Ovary (tissue), 9 donors: ENCODE measurements around the gene UBE2G1. TPM values are rescaled to one million over a fixed set of nuclear protein-coding genes. Genes with fewer than 3 reads are reported as not detected.

Source experiments
- DNase-seq, 5 donors: peaks; one replicate each; pipeline ENCODE4 v3.0.0-alpha.2; 2019 to 2020
- H3K27ac ChIP-seq, 2 donors: fragments of 200-600 bp; one replicate each; pipeline versions ENCODE4 v1.5.1 to v1.8.0; 2019 to 2022
- H3K27me3 ChIP-seq: fragments of 200-600 bp; one replicate; pipeline ENCODE4 v1.8.0; 2022
- H3K36me3 ChIP-seq: fragments of 200-600 bp; sonication (generic); one replicate; pipeline ENCODE4 v1.5.1; 2019
- H3K4me1 ChIP-seq: one replicate; pipeline ENCODE4 v1.8.1; 2013; ENCODE audit warnings: mild to moderate bottlenecking, moderate library complexity; ENCODE audit not compliant: insufficient read depth
- H3K4me3 ChIP-seq: fragments of 200-600 bp; sonication (generic); one replicate; pipeline ENCODE4 v1.5.1; 2017
- H3K9me3 ChIP-seq, 2 donors: fragments of 200-600 bp in 1 of 2; sonication (generic) in 1 of 2; one replicate each; pipeline versions ENCODE4 v1.5.1 to v1.8.1; 2013 to 2019; ENCODE audit warnings: mild to moderate bottlenecking in 1 of 2, moderate library complexity in 1 of 2
- EP300 ChIP-seq: sonication (generic); formaldehyde crosslinking; IDR thresholded peaks from one replicate; pipeline ENCODE4 v1.6.1; 2017; ENCODE audit warnings: antibody characterized with exemption
- POLR2A ChIP-seq: fragments of 450-650 bp; IDR thresholded peaks from one replicate; pipeline ENCODE4 v1.6.1; 2017; ENCODE audit warnings: antibody characterized with exemption, mild to moderate bottlenecking, moderate library complexity
- WGBS, 3 donors: extraction: QIAGEN DNeasy Blood & Tissue Kit in 1 of 3; methylation state at CpG; one replicate each; pipeline versions ENCODE4 v1.1.5 to v1.1.7; 2013 to 2017; 5-methylcytosine and 5-hydroxymethylcytosine counted together
- intact Hi-C, 4 donors: fragments of 100-400 bp; cut with DNase I; formaldehyde crosslinking; loops; one replicate each; pipeline versions ENCODE4 v1.11.0 to v1.15.1; 2022 to 2023
- polyA plus RNA-seq, 2 donors: library from polyadenylated mRNA; stranded (reverse); fragments of 200-250 nt in 1 of 2; fragments of 350-450 nt in 1 of 2; fragmentation: Illumina TruSeq in 1 of 2; extraction: RNeasy Lipid Tissue Mini Kit (QIAGEN cat#74804) in 1 of 2; gene quantifications; one replicate each; pipeline ENCODE4 v1.2.3, GENCODE V29; 2013 to 2014
- total RNA-seq, 7 donors: library from RNA; depleted of rRNA in 2 of 7; stranded (reverse); fragments of >200 nt in 2 of 7; fragmentation: NEBNext Ultra II Directional in 3 of 7; extraction: Animal tissue kit (Norgen Biotek cat#: 25700) in 3 of 7; gene quantifications; one replicate each; pipeline versions ENCODE4 v1.1.0 to v1.2.4, GENCODE V29; 2016 to 2023
- TF ChIP-seq, protein P1 (sequence below), 3 donors: fragments of 450-650 bp in 2 of 3; fragments of 200-600 bp in 1 of 3; IDR thresholded peaks; one replicate each; pipeline versions ENCODE4 v1.5.1 to v1.8.0; 2016 to 2022; ENCODE audit warnings: antibody characterized with exemption in 3 of 3, mild to moderate bottlenecking in 1 of 3
- donor health status: DM: no; HTN: no; CAD: no; lungs with moderate emphysema.
- donor health status: DM: no; HTN: no; CAD: no.
- donor health status: Bipolar disorder and iron deficiency.
- donor health status: DM: yes; HTN: yes; CAD: no.
- donor health status: DM: no; HTN: no; CAD: no.
- donor health status: DM: yes; HTN: yes; CAD: no.

The UBE2G1 gene
- total and polyA plus RNA-seq, 9 donors = 12.4 to 50.7 (median 36.5) TPM

DNA sequence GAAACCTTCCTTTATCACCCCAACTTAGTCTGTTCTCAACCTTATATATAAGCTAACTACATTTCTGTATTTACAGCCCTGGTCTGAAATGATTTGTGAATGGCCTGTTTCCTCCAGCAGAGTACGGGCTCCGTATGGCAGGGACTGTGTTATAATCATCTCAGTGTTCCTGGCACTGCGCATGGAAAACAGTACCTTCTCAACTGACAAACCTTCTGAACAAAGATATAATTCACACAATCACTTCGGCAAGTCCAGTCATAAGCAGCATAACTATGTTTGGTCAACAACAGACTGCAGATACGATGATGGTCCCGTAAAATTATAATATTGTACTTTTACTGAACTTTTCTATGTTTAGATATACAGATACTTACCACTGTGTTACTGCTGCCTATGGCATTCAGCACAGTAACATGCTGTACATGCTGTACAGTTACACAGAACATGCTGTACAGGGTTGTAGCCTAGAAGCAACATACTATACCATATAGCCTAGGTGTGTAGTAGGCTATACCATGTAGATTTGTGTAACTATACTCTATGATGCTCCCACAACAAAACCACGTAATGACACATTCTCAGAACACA lies 132.7 kb downstream of the UBE2G1 start:
- H3K27me3 ChIP-seq = no peaks in the 10 kb centered on the region
- no peak for DNase-seq
- H3K36me3 ChIP-seq = no peaks in the 10 kb centered on the region
- H3K4me1 ChIP-seq = peaks cover 7% of the 10 kb centered on the region
- intact Hi-C loops = no loop called here
- H3K9me3 ChIP-seq = no peaks in the 10 kb centered on the region
- TF ChIP-seq EP300 = no peak
- TF ChIP-seq, protein P1, sequence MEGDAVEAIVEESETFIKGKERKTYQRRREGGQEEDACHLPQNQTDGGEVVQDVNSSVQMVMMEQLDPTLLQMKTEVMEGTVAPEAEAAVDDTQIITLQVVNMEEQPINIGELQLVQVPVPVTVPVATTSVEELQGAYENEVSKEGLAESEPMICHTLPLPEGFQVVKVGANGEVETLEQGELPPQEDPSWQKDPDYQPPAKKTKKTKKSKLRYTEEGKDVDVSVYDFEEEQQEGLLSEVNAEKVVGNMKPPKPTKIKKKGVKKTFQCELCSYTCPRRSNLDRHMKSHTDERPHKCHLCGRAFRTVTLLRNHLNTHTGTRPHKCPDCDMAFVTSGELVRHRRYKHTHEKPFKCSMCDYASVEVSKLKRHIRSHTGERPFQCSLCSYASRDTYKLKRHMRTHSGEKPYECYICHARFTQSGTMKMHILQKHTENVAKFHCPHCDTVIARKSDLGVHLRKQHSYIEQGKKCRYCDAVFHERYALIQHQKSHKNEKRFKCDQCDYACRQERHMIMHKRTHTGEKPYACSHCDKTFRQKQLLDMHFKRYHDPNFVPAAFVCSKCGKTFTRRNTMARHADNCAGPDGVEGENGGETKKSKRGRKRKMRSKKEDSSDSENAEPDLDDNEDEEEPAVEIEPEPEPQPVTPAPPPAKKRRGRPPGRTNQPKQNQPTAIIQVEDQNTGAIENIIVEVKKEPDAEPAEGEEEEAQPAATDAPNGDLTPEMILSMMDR (IDR thresholded peaks at IDR 0.05) = no peak
- TF ChIP-seq POLR2A = no peak
- no peak overlapping the region for H3K27ac ChIP-seq
- no peak overlapping the region for H3K4me3 ChIP-seq
- 78 to 96% (median 95%) methylated on average over 7 of the region's 7 CpGs for WGBS, 3 donors

DNA sequence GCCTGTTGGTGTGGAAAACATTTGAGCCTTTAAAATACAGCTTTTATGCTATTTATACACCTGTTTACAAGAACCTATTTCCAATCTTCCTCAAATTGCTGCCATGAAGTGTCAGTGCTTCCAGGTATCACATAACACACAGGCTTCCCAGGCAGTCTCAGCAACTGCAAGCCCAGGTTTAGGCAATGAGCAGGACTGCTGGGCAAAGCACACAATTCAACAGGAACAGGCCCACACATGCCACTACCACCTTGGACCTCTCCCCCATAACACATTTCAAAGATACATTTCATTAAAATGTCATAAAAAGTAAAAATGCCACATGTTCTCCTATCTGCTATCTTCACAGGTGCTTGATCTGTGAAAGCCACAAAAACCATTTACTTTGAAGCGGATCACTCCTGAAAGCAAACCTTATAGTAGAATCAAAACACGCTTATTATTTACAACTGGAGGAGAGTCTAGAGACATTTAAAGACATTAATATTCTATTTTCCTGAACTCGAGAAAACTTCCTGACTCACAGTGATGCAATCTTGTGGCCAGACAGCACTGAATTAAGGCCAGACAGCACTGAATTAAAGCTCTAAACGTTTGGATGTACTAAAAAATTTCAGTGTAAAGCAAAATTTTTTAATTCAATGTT lies 134.2 kb downstream of the UBE2G1 start:
- intact Hi-C loops = no loop called here
- Histone ChIP-seq H3K4me1 (peaks cover 7% of the 10 kb centered on the region), H3K27ac (no peak overlapping the region), H3K9me3 (no peaks in the 10 kb centered on the region), H3K36me3 (no peaks in the 10 kb centered on the region), H3K27me3 (no peaks in the 10 kb centered on the region), H3K4me3 (no peak overlapping the region)
- TF ChIP-seq EP300 = no peak
- TF ChIP-seq, protein P1 (IDR thresholded peaks at IDR 0.05) = no peak
- TF ChIP-seq POLR2A = no peak
- 46 to 70% (median 50%) methylated on average over 4 of the region's 4 CpGs for WGBS, 3 donors
- no peak for DNase-seq

DNA sequence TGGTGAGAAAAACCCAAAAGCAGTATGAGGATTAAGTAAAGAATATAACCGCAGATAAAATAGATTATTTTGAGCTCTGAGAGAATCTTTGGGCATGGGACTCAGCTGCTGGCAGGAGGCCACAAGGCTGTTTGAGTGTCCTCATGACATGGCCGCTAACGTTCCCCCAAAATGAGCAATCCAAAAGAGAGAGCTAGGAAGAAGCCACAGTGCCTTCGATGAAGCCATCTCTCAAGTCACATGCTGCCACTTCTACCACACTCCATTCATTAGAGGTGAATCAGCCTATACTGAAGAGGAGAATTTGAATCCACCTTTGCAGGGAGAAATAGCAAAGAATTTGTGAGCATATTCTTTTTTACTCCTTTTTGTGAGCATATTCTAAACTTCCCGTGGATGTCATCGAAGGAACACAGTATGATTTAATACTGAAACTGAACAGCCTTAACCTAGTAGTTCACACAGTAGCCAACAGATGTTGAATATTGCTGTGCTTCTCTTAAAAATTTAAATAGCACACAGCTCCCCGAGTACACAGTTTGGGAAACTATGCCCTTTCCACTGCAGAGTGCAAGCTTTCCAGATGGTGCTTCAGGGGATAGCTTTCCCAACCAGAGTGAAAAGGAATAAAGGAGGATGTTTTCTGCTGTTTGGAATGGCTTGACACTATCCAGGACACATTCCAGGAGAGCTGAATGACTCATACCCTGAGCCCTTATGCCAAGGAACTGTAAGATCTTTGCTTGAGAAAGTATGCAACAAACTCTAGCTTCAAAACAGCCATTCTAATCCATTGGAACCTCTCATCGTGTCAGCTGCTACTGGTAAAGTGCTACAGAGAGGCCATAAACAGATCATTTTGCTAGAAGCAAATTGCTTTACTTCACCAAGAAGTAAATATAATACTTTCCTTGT lies 136.6 kb downstream of the UBE2G1 start:
- intact Hi-C loops = loop anchor here in 1 of 4 donors (5.0 kb wide), 1 partner anchor 32 kb away; the partner anchor contains the start of gene ANKFY1
- Histone ChIP-seq H3K36me3 (no peaks in the 10 kb centered on the region), H3K27ac (peak overlapping the region; percentile 50 to 67), H3K4me3 (no peak overlapping the region), H3K4me1 (peaks cover 7% of the 10 kb centered on the region), H3K27me3 (no peaks in the 10 kb centered on the region), H3K9me3 (no peaks in the 10 kb centered on the region)
- peak; percentile 43 to 79 (median 69) for DNase-seq
- 6 to 11% (median 8%) methylated on average over 8 of the region's 8 CpGs for WGBS, 3 donors
- TF ChIP-seq, protein P1 (IDR thresholded peaks at IDR 0.05) = no peak
- no peak for TF ChIP-seq EP300

DNA sequence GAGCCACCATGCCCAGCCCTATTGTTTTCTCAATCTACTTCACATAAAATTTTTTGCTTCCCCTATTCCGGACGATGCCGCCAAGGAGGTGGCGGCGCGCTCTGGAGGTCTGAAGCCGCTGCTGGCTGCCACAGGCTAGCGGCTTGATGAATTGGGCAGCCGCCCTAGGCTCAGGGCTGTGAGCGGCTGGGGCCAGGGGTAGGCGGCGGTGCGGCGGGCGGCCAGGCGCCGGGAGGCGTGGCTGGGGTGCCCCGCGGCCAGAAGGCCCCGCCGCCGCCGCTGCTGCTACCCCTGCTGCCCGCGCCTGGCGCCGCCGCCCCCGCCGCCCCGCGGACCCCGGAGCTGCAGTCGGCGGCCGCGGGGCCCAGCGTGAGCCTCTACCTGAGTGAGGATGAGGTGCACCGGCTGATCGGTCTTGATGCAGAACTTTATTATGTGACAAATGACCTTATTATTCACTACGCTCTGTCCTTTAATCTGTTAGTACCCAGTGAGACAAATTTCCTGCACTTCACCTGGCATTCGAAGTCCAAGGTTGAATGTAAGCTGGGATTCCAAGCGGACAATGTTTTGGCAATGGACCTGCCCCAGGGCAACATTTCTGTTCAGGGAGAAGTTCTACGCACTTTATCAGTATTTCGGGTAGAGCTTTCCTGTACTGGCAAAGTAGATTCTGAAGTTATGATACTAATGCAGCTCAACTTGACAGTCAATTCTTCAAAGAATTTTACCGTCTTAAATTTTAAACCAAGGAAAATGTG lies 144.4 kb downstream of the UBE2G1 start:
- no peak for DNase-seq
- Histone ChIP-seq H3K4me1 (peaks cover 1% of the 10 kb centered on the region), H3K9me3 (no peaks in the 10 kb centered on the region), H3K4me3 (no peak overlapping the region), H3K27ac (no peak overlapping the region), H3K27me3 (no peaks in the 10 kb centered on the region), H3K36me3 (no peaks in the 10 kb centered on the region)
- intact Hi-C loops = no loop called here
- TF ChIP-seq POLR2A = no peak
- no peak for TF ChIP-seq EP300
- TF ChIP-seq, protein P1 (IDR thresholded peaks at IDR 0.05) = no peak
- WGBS, 3 donors = 93% methylated on average over 37 to 47 of the region's 47 CpGs
